ENCODE measurements around the gene SELENOO.

Gene SELENOO

GRCh38 chr22:50236731-50237409 lies 36.1 kb downstream of the SELENOO start:
- no peak for DNase-seq (ENCODE audit: low read depth)

DNA sequence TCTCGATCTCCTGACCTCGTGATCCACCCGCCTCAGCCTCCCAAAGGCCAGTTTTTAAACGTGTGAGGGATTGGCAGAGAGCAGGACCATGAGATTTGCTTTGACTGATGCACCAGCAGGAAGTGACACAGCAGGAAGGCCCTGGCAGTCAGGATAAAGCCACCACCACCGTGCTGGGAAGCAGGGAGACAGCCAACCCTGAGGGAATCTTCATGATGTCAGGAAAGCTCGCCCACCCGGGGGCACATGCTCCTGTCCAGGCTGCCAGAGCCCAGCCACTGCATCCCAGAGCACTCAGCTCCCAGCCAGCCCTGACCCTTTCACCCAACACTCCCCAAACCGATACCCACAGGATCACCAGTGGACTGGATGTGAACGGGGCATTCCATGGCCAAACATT lies 37.9 kb downstream of the SELENOO start:
- DNase-seq (ENCODE audit: low read depth), result no peak

DNA sequence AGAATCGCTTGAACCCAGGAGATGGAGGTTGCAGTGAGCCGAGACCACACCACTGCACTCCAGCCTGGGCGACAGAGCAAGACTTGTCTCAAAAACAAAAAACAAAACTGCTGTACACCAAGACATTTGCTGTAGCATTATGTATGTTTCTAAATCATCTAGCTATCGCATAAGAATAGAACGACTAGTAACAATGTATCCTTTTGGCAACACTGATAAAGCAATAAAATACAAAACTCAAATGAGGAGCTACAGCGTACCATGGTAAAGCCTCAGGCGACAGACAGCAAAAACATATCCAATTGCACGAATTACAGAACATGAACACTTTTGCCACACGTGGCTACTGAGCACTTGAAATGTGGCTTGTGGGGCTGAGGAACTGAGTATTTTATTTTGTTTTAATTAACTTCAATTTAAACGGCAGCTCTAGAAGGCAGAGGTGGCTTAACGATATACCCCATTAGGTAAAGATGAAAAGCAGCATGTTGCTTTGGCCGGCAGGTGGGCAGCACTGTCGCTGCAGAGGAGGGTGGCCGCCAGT lies 41.7 kb downstream of the SELENOO start:
- DNase-seq (ENCODE audit: low read depth), result no peak

- DNase-seq (ENCODE audit: low read depth), result no peak
These were observed 43.0 kb downstream of the SELENOO start for GRCh38 chr22:50243685-50244419.

DNA sequence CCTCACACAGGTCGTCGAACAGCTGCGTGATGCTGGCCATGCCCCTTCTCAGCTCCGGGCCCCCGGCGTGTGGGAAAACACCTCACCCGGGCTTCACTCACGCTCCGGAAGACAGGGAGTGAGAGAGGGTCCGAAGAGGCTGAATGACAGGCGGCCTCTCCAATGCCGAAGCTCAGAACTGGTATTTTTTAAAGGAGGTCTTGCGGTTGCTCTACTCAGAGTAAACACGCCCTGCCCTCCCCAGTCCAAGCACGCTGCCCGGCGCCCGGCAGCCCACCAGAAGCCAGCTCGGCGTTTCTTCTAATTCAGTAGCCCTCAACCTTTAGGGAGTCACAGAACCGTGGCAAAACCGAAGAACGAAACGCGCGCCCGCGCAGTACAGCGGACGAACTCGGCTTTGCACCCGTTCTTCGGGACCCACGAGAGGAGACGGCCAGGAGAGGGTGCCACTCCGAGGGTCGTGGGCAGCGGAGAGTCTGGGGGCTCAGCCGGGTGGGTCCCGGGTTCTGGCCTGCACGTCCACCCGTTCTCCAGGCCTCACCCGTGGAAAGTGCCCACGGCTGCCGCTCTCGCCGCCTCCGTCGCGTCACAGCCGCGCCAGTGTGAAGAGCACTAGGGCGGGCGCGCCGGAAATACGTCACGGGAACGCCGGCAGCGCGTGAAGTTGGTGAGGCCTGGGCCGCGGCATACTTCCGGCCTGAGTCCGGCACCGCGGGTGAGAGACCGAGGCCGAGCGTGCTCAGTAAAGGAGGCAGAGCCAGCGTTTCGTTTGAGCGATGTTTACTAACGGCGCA lies 43.8 kb downstream of the SELENOO start, which contains the start of gene TUBGCP6:
TUBGCP6 (minus strand) TSS at position 604 of the 794 bp plus-strand sequence; CDS start at position 40, 564 bp downstream.
- peak; percentile 91 for DNase-seq (ENCODE audit: low read depth)

DNA sequence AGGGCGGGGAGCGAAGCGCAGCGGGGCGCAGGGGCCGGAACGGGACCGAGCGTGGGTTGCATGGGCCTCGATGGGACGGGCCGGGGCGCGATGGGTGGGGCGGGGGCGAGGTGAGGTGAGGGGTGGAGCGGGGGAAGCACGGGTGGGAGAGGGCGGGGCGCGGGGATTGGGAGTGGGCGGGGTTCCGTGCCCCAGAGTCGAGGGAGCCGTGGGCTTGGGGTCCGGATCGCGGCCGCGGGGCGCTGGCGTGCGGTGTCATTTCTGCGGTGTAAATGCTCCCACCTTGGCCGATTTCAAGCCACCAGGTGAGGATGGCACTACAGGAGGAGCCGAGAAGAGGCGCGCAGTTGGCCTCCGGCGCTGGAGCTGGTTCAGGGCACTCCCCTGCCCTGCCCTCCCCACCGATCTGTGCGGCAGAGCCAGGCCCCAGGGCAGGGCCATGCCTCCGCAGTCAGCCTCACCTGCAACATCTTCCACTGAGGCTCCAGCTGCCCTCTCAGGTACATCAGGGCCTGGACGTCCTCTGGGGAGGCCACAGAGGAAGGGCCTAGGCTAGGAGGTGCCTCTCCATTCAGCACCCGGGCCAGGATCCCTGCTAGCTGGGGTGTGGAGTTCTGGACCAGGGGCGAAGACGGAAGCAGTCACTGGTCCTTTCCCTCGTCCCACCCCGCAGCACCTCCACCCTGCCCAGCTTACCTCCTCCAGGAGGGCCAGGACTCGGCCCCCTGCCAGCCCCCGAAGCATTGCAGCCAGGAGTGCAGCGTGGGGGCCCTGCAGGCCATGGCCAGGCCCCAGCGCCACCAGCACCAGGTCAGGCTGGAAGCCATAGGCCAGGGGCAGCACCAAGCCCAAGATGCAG lies 44.6 kb downstream of the SELENOO start:
- no peak for DNase-seq (ENCODE audit: low read depth)

GRCh38 chr22:50246242-50247175 lies 45.7 kb downstream of the SELENOO start:
- no peak for DNase-seq (ENCODE audit: low read depth)

- DNase-seq (ENCODE audit: low read depth), result no peak
These were observed 46.9 kb downstream of the SELENOO start for GRCh38 chr22:50247748-50248147.

DNA sequence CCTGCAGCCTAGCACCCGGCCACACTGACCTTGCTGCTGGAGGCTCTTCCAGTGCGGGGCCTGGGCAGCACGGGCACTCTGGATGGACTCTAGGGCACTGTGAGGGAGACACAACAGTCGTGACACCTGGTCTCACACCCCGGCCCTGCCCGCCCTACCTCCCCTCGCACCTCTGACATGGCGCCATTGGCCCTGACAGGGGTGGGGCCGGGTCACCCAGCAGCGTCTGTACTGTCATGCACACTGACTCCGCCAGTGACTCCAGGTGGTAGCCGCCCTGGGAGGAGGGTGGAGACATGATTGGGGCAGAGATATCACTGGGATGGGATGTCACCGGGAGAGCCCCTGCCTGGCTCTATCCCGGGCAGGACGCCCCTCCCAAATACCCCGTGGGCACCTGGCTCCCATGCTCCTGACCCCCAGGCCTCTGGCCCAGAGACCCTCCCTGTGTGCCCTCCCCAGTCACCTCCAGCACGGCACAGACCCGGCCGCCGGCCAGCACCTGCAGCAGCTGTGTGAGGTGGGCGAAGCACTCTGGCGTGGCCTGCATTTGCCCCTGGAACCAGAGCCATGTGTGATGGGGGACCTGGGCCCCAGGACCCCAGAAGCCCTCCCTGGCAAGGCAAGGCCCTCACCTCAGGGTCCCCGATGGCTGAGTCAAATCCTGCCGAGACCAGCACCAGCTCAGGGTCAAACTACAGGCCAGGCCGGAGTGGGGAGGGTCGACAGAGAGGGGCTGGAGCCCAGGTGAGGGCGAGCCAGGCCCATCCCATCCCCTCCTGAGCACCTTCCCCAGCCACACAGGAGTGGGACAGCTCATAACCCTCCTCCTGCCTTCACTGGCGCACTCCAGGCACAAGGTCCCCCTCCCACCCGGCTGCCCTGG lies 47.6 kb downstream of the SELENOO start:
- DNase-seq (ENCODE audit: low read depth), result no peak

GRCh38 chr22:50249341-50250248 lies 48.8 kb downstream of the SELENOO start:
- DNase-seq (ENCODE audit: low read depth), result no peak

DNA sequence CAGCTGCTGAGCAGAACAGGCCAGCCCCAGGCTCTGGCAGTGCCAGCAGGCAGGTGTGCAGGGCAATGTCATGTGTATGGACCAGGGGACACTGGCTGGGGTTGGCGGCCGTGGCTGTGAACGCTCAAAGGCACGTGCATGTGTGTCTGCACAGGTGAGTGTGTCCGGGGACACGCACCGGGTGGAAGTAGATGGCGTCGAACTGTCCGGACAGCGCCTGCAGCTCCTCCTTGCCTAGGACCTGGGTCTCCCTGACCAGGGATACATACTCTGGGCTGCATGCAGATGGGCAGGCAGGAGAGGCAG lies 49.4 kb downstream of the SELENOO start:
- no peak for DNase-seq (ENCODE audit: low read depth)

- DNase-seq (ENCODE audit: low read depth), result peak; percentile 72
These were observed 50.0 kb downstream of the SELENOO start, which contains the start of gene HDAC10 for GRCh38 chr22:50250555-50251476. Gene HDAC10 (minus strand): TSS chr22:50251265. CDS start chr22:50251032, 233 bp downstream.

GRCh38 chr22:50251477-50252081 lies 50.8 kb downstream of the SELENOO start:
- DNase-seq (ENCODE audit: low read depth), result no peak

- DNase-seq (ENCODE audit: low read depth), result peak; percentile 61
These were observed 51.6 kb downstream of the SELENOO start for GRCh38 chr22:50252082-50253045.
